SKM-1 (cell line): ENCODE results near the gene DNAJB7.
"Not testable (repeated sequence)": the region's sequence is repeated elsewhere in the genome, so short reads cannot be mapped to it uniquely, and the experiment has no call there.

Experiments used
- DNase-seq: peaks from one replicate; lab custom pipeline; 2025; ENCODE audit not compliant: unreplicated experiment; lab: John Stamatoyannopoulos, UW

Gene DNAJB7

GRCh38 chr22:40845816-40846215 lies 16.1 kb downstream of the DNAJB7 start:
- DNase-seq, result not testable (repeated sequence)

DNA sequence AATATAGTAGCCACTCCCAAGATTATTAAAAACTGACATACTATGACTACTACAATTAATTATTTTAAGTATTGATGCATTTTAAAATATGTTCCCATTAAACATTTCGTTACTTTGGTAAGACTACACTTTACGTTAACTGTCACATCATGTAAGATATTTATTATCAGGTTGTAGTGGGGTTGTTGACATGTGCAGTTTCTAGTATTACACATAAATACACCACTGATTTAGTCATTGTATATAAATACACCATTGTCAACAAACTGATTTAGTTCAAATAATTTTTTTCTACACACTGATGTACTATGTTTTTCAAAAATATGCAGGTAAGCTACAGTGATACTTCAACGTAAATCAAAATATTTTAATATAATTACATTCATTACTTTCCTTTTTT lies 17.0 kb downstream of the DNAJB7 start:
- no peak for DNase-seq

DNA sequence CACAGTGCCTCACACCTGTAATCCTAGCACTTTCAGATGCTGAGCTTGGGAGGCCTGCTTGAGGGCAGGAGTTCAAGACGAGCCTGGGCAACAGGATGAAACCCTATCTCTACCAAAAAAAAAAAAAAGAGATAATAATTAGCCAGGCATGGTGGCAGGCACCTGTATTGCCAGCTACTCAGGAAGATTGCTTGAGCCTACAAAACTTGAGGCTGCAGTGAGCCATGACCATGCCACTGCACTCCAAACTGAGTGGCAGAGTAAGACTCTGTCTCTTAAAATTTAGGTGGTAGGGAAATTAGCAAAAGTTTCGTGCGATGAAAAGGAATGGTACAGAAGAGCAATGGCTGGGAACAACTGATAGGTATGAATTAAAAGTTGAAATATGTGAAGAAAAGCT lies 23.4 kb downstream of the DNAJB7 start:
- no peak for DNase-seq

DNA sequence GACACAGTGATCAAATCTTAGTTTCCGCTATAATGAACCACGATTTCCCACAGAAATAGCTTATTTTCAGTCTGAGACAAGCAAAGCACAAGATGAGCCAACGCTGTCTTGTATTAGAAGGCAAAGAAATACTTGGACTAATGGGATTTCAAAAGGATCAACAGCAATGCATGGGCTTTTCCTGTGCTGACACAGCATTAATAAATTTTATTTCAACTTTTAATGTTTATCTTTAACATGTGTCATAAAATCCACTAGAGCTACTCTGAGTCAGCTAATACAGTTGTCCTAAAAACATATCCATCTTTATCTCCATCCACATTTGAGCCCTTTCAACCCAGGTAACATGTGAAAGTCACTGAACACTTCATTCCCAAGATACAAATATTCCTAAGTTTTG lies 27.3 kb downstream of the DNAJB7 start:
- no peak for DNase-seq

DNA sequence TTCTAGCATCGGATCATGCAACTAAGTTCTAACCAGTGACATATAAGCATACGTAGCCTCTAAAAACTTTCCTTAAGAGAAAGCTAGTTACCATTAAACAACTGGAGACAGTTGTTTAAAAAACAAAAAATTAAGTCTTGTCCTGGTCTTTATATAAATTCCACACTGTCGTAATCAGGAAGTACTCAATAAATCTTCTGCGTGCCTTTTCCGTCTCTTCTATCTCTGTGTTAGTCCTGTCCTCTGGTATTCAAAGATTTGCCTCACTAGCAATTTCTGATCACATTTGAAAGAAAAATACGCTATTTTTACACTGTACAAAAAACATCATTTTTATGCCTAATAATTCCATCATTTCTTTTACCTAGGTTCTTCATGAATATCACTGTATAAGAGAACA lies 32.8 kb downstream of the DNAJB7 start:
- no peak for DNase-seq

GRCh38 chr22:40826984-40827741 lies 34.8 kb downstream of the DNAJB7 start:
- no peak for DNase-seq

GRCh38 chr22:40826292-40826691 lies 35.6 kb downstream of the DNAJB7 start:
- DNase-seq, result not testable (repeated sequence)

GRCh38 chr22:40823426-40823825 lies 38.5 kb downstream of the DNAJB7 start:
- no peak for DNase-seq

DNA sequence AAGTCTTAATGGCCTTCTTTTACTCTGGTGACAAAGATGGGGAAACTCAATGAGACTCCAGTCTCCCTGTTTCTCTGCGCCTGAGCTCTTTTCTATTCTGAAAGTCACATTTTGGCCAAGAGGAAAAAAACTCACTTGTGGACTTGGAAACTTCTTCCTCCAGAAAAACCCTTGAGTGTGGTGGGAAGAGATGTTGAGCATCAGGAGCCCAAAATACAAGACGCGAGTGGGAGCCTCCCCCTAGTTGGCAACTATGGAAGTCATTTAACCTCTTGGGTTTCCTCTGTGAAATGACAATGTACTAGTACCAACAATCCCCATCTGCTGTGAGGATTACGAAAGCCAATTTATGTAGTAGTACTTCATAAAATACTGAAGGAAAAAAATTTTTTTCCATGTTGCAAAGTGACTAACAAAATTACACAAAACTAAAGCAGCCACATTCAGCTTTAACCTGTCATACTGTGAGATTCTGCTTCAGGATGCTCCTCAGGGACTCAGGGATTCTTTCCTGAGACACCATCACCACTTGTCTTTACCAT lies 42.2 kb downstream of the DNAJB7 start:
- no peak for DNase-seq

DNA sequence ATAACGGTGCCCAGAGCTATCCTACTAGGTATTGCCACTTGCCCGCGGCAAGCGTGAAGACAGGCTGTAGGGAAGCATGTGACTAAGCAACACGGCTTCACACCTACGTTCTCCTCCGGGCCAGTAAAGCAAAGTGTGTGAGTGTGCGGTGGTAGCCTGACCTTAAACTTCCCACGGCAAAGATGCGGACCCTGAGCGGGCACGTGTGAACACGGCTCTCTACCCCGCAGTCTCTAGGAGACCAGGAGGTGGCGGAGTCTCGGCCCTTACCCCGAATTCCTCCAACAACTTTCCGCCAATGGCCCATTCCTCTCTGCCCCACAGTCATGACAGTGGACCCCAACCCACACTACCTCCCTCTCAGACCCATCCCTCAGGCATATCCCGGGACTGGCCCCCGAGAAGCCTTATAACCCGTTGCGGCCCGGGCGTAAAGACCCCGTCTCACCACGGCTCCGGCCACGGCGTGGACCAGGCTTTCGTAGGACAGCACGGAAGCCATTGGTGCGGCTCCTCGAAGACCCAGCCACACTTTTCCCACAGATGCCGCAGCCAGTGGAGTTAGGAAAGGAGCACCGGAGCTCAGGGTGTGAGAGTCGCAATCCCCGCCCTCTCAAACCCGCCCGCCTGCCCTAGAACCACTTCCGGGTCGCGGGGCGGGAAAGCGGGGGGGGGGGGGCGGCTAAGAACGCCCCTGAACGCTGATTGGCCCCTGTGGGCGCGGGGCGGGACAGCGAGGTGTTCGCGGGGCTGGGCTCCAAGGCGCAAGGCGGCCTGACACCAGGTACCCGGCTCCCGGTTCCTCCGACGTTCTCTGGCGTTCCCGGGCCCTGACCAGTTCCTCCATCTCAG lies 42.9 kb downstream of the DNAJB7 start, which contains the start of gene SLC25A17:
Gene SLC25A17, minus strand, starts transcription at position 600 of the 852 bp plus-strand sequence. Its CDS starts 98 bp downstream, at position 502.
- DNase-seq, result peak; percentile 66

GRCh38 chr22:40818192-40818746 lies 43.6 kb downstream of the DNAJB7 start:
- DNase-seq, result no peak

- no peak for DNase-seq
Measured at GRCh38 chr22:40817737-40818136, 44.2 kb downstream of the DNAJB7 start.

- no peak for DNase-seq
Measured at GRCh38 chr22:40813912-40814315, 48.0 kb downstream of the DNAJB7 start.
